DMS53 treated with DMSO at 0.1 percent for 48 hours (cell line): ENCODE data around the gene ONECUT3.
"Not testable (repeated sequence)": the region's sequence is repeated elsewhere in the genome, so short reads cannot be mapped to it uniquely, and the experiment has no call there.

ENCODE experiments used
- DNase-seq: peaks from one replicate; lab custom pipeline; 2025; ENCODE audit not compliant: unreplicated experiment; lab: John Stamatoyannopoulos, UW

ONECUT3 gene

GRCh38 chr19:1790054-1790792, 36.9 kb downstream of the ONECUT3 start:
- no peak for DNase-seq

GRCh38 chr19:1791879-1792278, 38.6 kb downstream of the ONECUT3 start:
- DNase-seq: no peak

- no peak for DNase-seq
These were observed 41.3 kb downstream of the ONECUT3 start for GRCh38 chr19:1794424-1795172.

GRCh38 chr19:1796395-1797142, 43.3 kb downstream of the ONECUT3 start:
- DNase-seq: no peak

GRCh38 chr19:1797313-1797712, 44.0 kb downstream of the ONECUT3 start:
- DNase-seq: not testable (repeated sequence)

- no peak for DNase-seq
These were observed 46.5 kb downstream of the ONECUT3 start for GRCh38 chr19:1799695-1800342.

GRCh38 chr19:1804858-1805257, 51.6 kb downstream of the ONECUT3 start:
- no peak for DNase-seq

- DNase-seq: no peak
These were observed 52.3 kb downstream of the ONECUT3 start for GRCh38 chr19:1805401-1806183.

GRCh38 chr19:1806184-1807029, 53.1 kb downstream of the ONECUT3 start:
- no peak for DNase-seq

GRCh38 chr19:1807030-1807694, 53.9 kb downstream of the ONECUT3 start:
- DNase-seq: no peak

GRCh38 chr19:1807695-1808394, 54.5 kb downstream of the ONECUT3 start:
- no peak for DNase-seq

- no peak for DNase-seq
These were observed 55.1 kb downstream of the ONECUT3 start for GRCh38 chr19:1808395-1808731.

GRCh38 chr19:1809678-1810077, 56.4 kb downstream of the ONECUT3 start:
- no peak for DNase-seq

GRCh38 chr19:1810439-1811160, 57.3 kb downstream of the ONECUT3 start:
- no peak for DNase-seq

GRCh38 chr19:1811472-1811894, 58.2 kb downstream of the ONECUT3 start:
- peak; percentile 43 for DNase-seq

GRCh38 chr19:1811942-1812425, 58.7 kb downstream of the ONECUT3 start, which contains the start of gene ATP8B3:
Gene ATP8B3, minus strand, starts transcription at chr19:1812276. Its CDS starts 540 bp downstream, at chr19:1811736.
- no peak for DNase-seq

- peak; percentile 74 for DNase-seq
These were observed 59.3 kb downstream of the ONECUT3 start for GRCh38 chr19:1812426-1813191.
